Breast epithelium (tissue), 3 donors: ENCODE results near the gene HOXB13.

Experiments used
- CTCF ChIP-seq, 3 donors: fragments of 450-650 bp; IDR thresholded peaks; one replicate each; pipeline ENCODE4 v1.5.1; 2016 to 2017; ENCODE audit warnings: antibody characterized with exemption in 3 of 3, mild to moderate bottlenecking in 3 of 3, moderate library complexity in 3 of 3
- POLR2A ChIP-seq: fragments of 450-650 bp; IDR thresholded peaks from one replicate; pipeline ENCODE4 v1.6.1; 2016; ENCODE audit warnings: antibody characterized with exemption, mild to moderate bottlenecking, moderate library complexity
- POLR2AphosphoS5 ChIP-seq, 3 donors: sonication (generic); formaldehyde crosslinking; IDR thresholded peaks; one replicate each; pipeline ENCODE4 v1.6.1; 2017; ENCODE audit warnings: antibody characterized with exemption in 3 of 3

GRCh38 chr17:48733632-48734328, 5.2 kb upstream of the HOXB13 start:
- TF ChIP-seq CTCF (IDR thresholded peaks at IDR 0.05) (no peak), POLR2A (no peak), POLR2AphosphoS5 (IDR thresholded peaks at IDR 0.05) (no peak)
